Sigmoid colon (tissue), 7 donors: ENCODE data around the gene MCMBP. TPM values are rescaled to one million over a fixed set of nuclear protein-coding genes. Genes with fewer than 3 reads are reported as not detected.
A peak's percentile ranks its signal among the peaks of the same experiment; 100 is the strongest.
"Not testable (repeated sequence)": the region's sequence is repeated elsewhere in the genome, so short reads cannot be mapped to it uniquely, and the experiment has no call there.

Experiments
- DNase-seq: peaks from one replicate; pipeline ENCODE4 v3.0.0-alpha.2; 2019
- H3K27ac ChIP-seq, 4 donors: fragments of 200-600 bp; sonication (generic); one replicate each; pipeline ENCODE4 v1.5.1; 2016 to 2019; ENCODE audit warnings: mild to moderate bottlenecking in 1 of 4
- H3K27me3 ChIP-seq, 3 donors: fragments of 200-600 bp; sonication (generic); one replicate each; pipeline ENCODE4 v1.5.1; 2019; ENCODE audit warnings: mild to moderate bottlenecking in 1 of 3
- H3K36me3 ChIP-seq, 4 donors: fragments of 200-600 bp; sonication (generic); one replicate each; pipeline ENCODE4 v1.5.1; 2016 to 2019
- H3K4me1 ChIP-seq, 4 donors: fragments of 200-600 bp; sonication (generic); one replicate each; pipeline ENCODE4 v1.5.1; 2017 to 2019
- H3K4me3 ChIP-seq, 4 donors: fragments of 200-600 bp; sonication (generic); one replicate each; pipeline ENCODE4 v1.5.1; 2017 to 2019; ENCODE audit warnings: mild to moderate bottlenecking in 2 of 4, moderate library complexity in 1 of 4
- H3K9me3 ChIP-seq, 4 donors: fragments of 200-600 bp in 3 of 4; sonication (generic) in 3 of 4; one replicate each; pipeline versions ENCODE4 v1.5.1 to v1.6.1; 2013 to 2019
- CTCF ChIP-seq, 4 experiments: fragments of 450-650 bp in 3 of 4; fragments of 200-600 bp in 1 of 4; IDR thresholded peaks; one replicate each; pipeline ENCODE4 v1.5.1; 2016 to 2019; ENCODE audit warnings: antibody characterized with exemption in 4 of 4, mild to moderate bottlenecking in 3 of 4, moderate library complexity in 2 of 4
- EP300 ChIP-seq, 4 donors: sonication (generic); formaldehyde crosslinking; IDR thresholded peaks; one replicate each; pipeline ENCODE4 v1.6.1; 2017; ENCODE audit warnings: antibody characterized with exemption in 4 of 4
- POLR2A ChIP-seq, 2 donors: fragments of 450-650 bp; IDR thresholded peaks; one replicate each; pipeline ENCODE4 v1.6.1; 2016; ENCODE audit warnings: antibody characterized with exemption in 2 of 2, mild to moderate bottlenecking in 2 of 2, moderate library complexity in 2 of 2
- POLR2AphosphoS5 ChIP-seq, 4 donors: sonication (generic); formaldehyde crosslinking; IDR thresholded peaks; one replicate each; pipeline ENCODE4 v1.6.1; 2017; ENCODE audit warnings: antibody characterized with exemption in 4 of 4
- WGBS, 2 donors: extraction: QIAGEN DNeasy Blood & Tissue Kit; methylation state at CpG; one replicate each; pipeline ENCODE4 v1.1.7; 2013; 5-methylcytosine and 5-hydroxymethylcytosine counted together
- intact Hi-C: fragments of 100-400 bp; cut with DNase I; formaldehyde crosslinking; loops from one replicate; pipeline ENCODE4 v1.15.1; 2023
- polyA plus RNA-seq, 3 donors: library from polyadenylated mRNA; stranded (reverse); fragments of 200-250 nt; gene quantifications; one replicate each; pipeline ENCODE4 v1.2.3, GENCODE V29; 2013
- total RNA-seq, 4 donors: library from RNA; depleted of rRNA; stranded (reverse); fragments of >200 nt; gene quantifications; one replicate each; pipeline ENCODE4 v1.1.0, GENCODE V29; 2016
- donor health status: healthy with polysubstance abuse.
- donor health status: Bipolar disorder and iron deficiency.
- donor health status: healthy.

The MCMBP gene
- total and polyA plus RNA-seq, 7 donors, result 20.4 to 64.9 (median 36.8) TPM

- Histone ChIP-seq H3K4me1 (peaks cover 0 to 69% (median 46%) of the 10 kb centered on the region in 4 donors), H3K36me3 (peaks cover 0 to 24% (median 6%) of the 10 kb centered on the region in 4 donors), H3K9me3 (no peaks in the 10 kb centered on the region), H3K27ac (peak overlapping the region; percentile 33 to 68 (median 58)), H3K27me3 (no peaks in the 10 kb centered on the region), H3K4me3 (no peak overlapping the region)
- intact Hi-C loops, result no loop called here
- no peak for DNase-seq
- 13 to 38% methylated on average over 4 of the region's 4 CpGs for WGBS, 2 donors
- no peak for TF ChIP-seq POLR2A (IDR thresholded peaks at IDR 0.05)
- peak in 1 of 4 donors; percentile 6 for TF ChIP-seq POLR2AphosphoS5 (IDR thresholded peaks at IDR 0.05)
- no peak for TF ChIP-seq CTCF (IDR thresholded peaks at IDR 0.05)
Measured at GRCh38 chr10:119896061-119896655, 23.5 kb upstream of the MCMBP start.

GRCh38 chr10:119893845-119894427 lies 21.3 kb upstream of the MCMBP start:
- no peak for DNase-seq
- no peak for TF ChIP-seq CTCF (IDR thresholded peaks at IDR 0.05)
- no peak for TF ChIP-seq EP300 (IDR thresholded peaks at IDR 0.05)
- TF ChIP-seq POLR2A (IDR thresholded peaks at IDR 0.05), result no peak
- no peak for TF ChIP-seq POLR2AphosphoS5 (IDR thresholded peaks at IDR 0.05)
- WGBS, 2 donors, result 84 to 95% methylated on average over 3 of the region's 3 CpGs
- H3K36me3 ChIP-seq, result peaks cover 0 to 14% (median 6%) of the 10 kb centered on the region in 4 donors
- H3K27me3 ChIP-seq, result no peaks in the 10 kb centered on the region
- H3K9me3 ChIP-seq, result no peaks in the 10 kb centered on the region
- H3K4me3 ChIP-seq, result peak overlapping the region in 2 of 4 donors; percentile 86 to 96
- peak overlapping the region in 3 of 4 donors; percentile 89 to 93 (median 92) for H3K27ac ChIP-seq
- intact Hi-C loops, result loop anchor here (5.0 kb wide), 1 partner anchor 297 kb away; the partner anchor contains the start of gene TIAL1
- peaks cover 0 to 57% (median 45%) of the 10 kb centered on the region in 4 donors for H3K4me1 ChIP-seq

GRCh38 chr10:119893074-119893473 lies 20.4 kb upstream of the MCMBP start:
- H3K27me3 ChIP-seq, result no peaks in the 10 kb centered on the region
- TF ChIP-seq POLR2A (IDR thresholded peaks at IDR 0.05) (no peak), POLR2AphosphoS5 (IDR thresholded peaks at IDR 0.05) (no peak), CTCF (IDR thresholded peaks at IDR 0.05) (no peak), EP300 (IDR thresholded peaks at IDR 0.05) (no peak)
- no peaks in the 10 kb centered on the region for H3K9me3 ChIP-seq
- peak overlapping the region; percentile 67 to 96 (median 82) for H3K4me3 ChIP-seq
- no peak for DNase-seq
- H3K27ac ChIP-seq, result peak overlapping the region; percentile 86 to 93 (median 90)
- H3K4me1 ChIP-seq, result peaks cover 0 to 53% (median 43%) of the 10 kb centered on the region in 4 donors
- 3 to 11% methylated on average over 9 of the region's 9 CpGs for WGBS, 2 donors
- intact Hi-C loops, result loop anchor here (5.0 kb wide), 1 partner anchor 296 kb away; the partner anchor contains the start of gene TIAL1
- peaks cover 0 to 6% (median 0%) of the 10 kb centered on the region in 4 donors for H3K36me3 ChIP-seq

GRCh38 chr10:119892188-119893065 lies 19.8 kb upstream of the MCMBP start, which contains the start of gene SEC23IP:
SEC23IP (plus strand) TSS chr10:119892730; CDS start chr10:119892783, 53 bp downstream.
- peaks cover 0 to 6% (median 0%) of the 10 kb centered on the region in 4 donors for H3K36me3 ChIP-seq
- peak; percentile 99 for DNase-seq
- 1% methylated on average over 61 of the region's 61 CpGs for WGBS, 2 donors
- TF ChIP-seq CTCF (IDR thresholded peaks at IDR 0.05) (peak in 1 of 4 experiments; percentile 14), POLR2AphosphoS5 (IDR thresholded peaks at IDR 0.05) (peak; percentile 94 to 98 (median 96)), POLR2A (IDR thresholded peaks at IDR 0.05) (peak; percentile 70 to 82), EP300 (IDR thresholded peaks at IDR 0.05) (peak in 1 of 4 donors; percentile 33)
- no peaks in the 10 kb centered on the region for H3K9me3 ChIP-seq
- H3K27ac ChIP-seq, result peak within 1 kb of the TSS; percentile 86 to 93 (median 90)
- peak within 1 kb of the TSS; percentile 67 to 96 (median 82) for H3K4me3 ChIP-seq
- peaks cover 0 to 51% (median 41%) of the 10 kb centered on the region in 4 donors for H3K4me1 ChIP-seq
- no peaks in the 10 kb centered on the region for H3K27me3 ChIP-seq
- intact Hi-C loops, result loop anchor here (1.0 to 5.0 kb wide), 2 partner anchors 19 to 295 kb away; partner anchors contain the start of gene TIAL1

GRCh38 chr10:119891849-119892187 lies 19.2 kb upstream of the MCMBP start:
- H3K9me3 ChIP-seq, H3K27me3 ChIP-seq, DNase-seq, H3K36me3 ChIP-seq: not testable (repeated sequence)
- intact Hi-C loops, result loop anchor here (1.0 to 5.0 kb wide), 2 partner anchors 19 to 295 kb away; partner anchors contain the start of gene TIAL1
- 58 to 66% methylated on average over 14 of the region's 14 CpGs for WGBS, 2 donors
- Histone ChIP-seq H3K27ac (peak overlapping the region; percentile 86 to 93 (median 90)), H3K4me1 (peaks cover 0 to 44% (median 35%) of the 10 kb centered on the region in 4 donors), H3K4me3 (peak overlapping the region; percentile 67 to 96 (median 82))

- not testable (repeated sequence) for H3K4me3 ChIP-seq, DNase-seq, H3K36me3 ChIP-seq
Measured at GRCh38 chr10:119890307-119890706, 17.7 kb upstream of the MCMBP start.

GRCh38 chr10:119889201-119889600 lies 16.6 kb upstream of the MCMBP start:
- intact Hi-C loops, H3K4me3 ChIP-seq, H3K27ac ChIP-seq, H3K27me3 ChIP-seq, H3K9me3 ChIP-seq, H3K36me3 ChIP-seq, DNase-seq: not testable (repeated sequence)
- peaks cover 0 to 18% (median 18%) of the 10 kb centered on the region in 4 donors for H3K4me1 ChIP-seq
- 68 to 70% methylated on average over 3 of the region's 3 CpGs for WGBS, 2 donors

More at GRCh38 chr10:119890307-119890706, 17.7 kb upstream of the MCMBP start:
- not testable (repeated sequence) for H3K27me3 ChIP-seq, H3K9me3 ChIP-seq, H3K27ac ChIP-seq
- H3K4me1 ChIP-seq, result peaks cover 0 to 29% (median 23%) of the 10 kb centered on the region in 4 donors
- WGBS, 2 donors, result 71 to 86% methylated on average over 4 of the region's 4 CpGs
- intact Hi-C loops, result loop anchor here (5.0 kb wide), 1 partner anchor 293 kb away; the partner anchor contains the start of gene TIAL1
